Panc1 (cell line): ENCODE results near the gene BICRA. TPM values are rescaled to one million over a fixed set of nuclear protein-coding genes. Genes with fewer than 3 reads are reported as not detected.

Source experiments
- ATAC-seq: fragments of 200-7000 bp; cut with Tn5 transposase; 2 replicates; pipeline ENCODE4 v1.9.1; 2020; ENCODE audit warnings: mild to moderate bottlenecking, moderate library complexity
- BruUV-seq: library from RNA; stranded (reverse); fragments of 400-500 nt; replicated peaks from 2 replicates; lab custom pipeline; 2021; lab: Mats Ljungman, UMichigan
- CTCF ChIA-PET: fragments of 300-600 bp; sonication (Branson Sonifier 250); formaldehyde crosslinking; loops from one replicate; lab custom pipeline; 2022; ENCODE audit warnings: antibody characterized with exemption; lab: Charles Lee
- POLR2A ChIA-PET: fragments of 300-600 bp; sonication (Branson Sonifier 250); formaldehyde crosslinking; loops from one replicate; lab custom pipeline; 2022; ENCODE audit warnings: antibody characterized with exemption; lab: Charles Lee
- DNase-seq: peaks from one replicate; pipeline ENCODE4 v3.0.0-alpha.2; 2010; ENCODE audit warnings: low read depth, low spot score
- H3K27ac ChIP-seq: 2 replicates; pipeline ENCODE4 v1.5.1; 2011; ENCODE audit warnings: mild to moderate bottlenecking, low read length, inconsistent platforms
- H3K27me3 ChIP-seq: fragments of 200-500 bp; sonication (Bioruptor generic); 2 replicates; pipeline ENCODE4 v1.6.0; 2014; ENCODE audit warnings: low read length, inconsistent platforms; ENCODE audit not compliant: control insufficient read depth, insufficient read depth
- H3K36me3 ChIP-seq: fragments of 200-500 bp; sonication (Bioruptor generic); 2 replicates; pipeline ENCODE4 v1.5.1; 2014; ENCODE audit warnings: inconsistent platforms, mild to moderate bottlenecking, low read length, moderate library complexity; ENCODE audit not compliant: control insufficient read depth, insufficient read depth
- H3K4me1 ChIP-seq: 2 replicates; pipeline ENCODE4 v1.5.1; 2011; ENCODE audit warnings: inconsistent platforms, mild to moderate bottlenecking, low read length, moderate library complexity; ENCODE audit not compliant: control insufficient read depth, insufficient read depth
- H3K4me3 ChIP-seq, 2 experiments: 2 replicates each; pipeline ENCODE4 v1.5.1; 2011 to 2012; ENCODE audit warnings: low read depth in 2 of 2, low read length in 2 of 2, mild to moderate bottlenecking in 2 of 2, inconsistent platforms in 1 of 2, moderate library complexity in 1 of 2
- H3K9me3 ChIP-seq: fragments of 200-500 bp; sonication (Bioruptor generic); 2 replicates; pipeline ENCODE4 v1.5.1; 2014; ENCODE audit warnings: low read depth, mild to moderate bottlenecking, inconsistent platforms, low read length, moderate library complexity; ENCODE audit not compliant: control insufficient read depth, insufficient read depth
- POLR2AphosphoS5 ChIP-seq: IDR thresholded peaks from 2 replicates; pipeline ENCODE4 v1.6.1; 2012; ENCODE audit warnings: mild to moderate bottlenecking, low read depth, low read length, moderate library complexity
- SIN3A ChIP-seq: IDR thresholded peaks from 2 replicates; pipeline ENCODE4 v1.6.1; 2012; ENCODE audit warnings: low read depth, mild to moderate bottlenecking, low read length, moderate library complexity, borderline replicate concordance; ENCODE audit not compliant: insufficient read depth
- TCF7L2 ChIP-seq: IDR thresholded peaks from 2 replicates; pipeline ENCODE4 v1.6.1; 2011; ENCODE audit warnings: mild to moderate bottlenecking, low read depth, low read length, inconsistent platforms
- in situ Hi-C: cut with HindIII; loops from 2 replicates; pipeline ENCODE4 v1.10.0; 2016; ENCODE audit warnings: low sequenced_read_pairs, low pct_unique_long_range_greater_than_20kb
- intact Hi-C: fragments of 100-400 bp; cut with micrococcal nuclease; formaldehyde crosslinking; loops from one replicate; pipeline ENCODE4 v1.10.0; 2022; ENCODE audit not compliant: unreplicated experiment
- total RNA-seq: library from RNA; stranded (reverse); gene quantifications from one replicate; pipeline ENCODE4 v1.2.1, GENCODE V29; 2021; ENCODE audit not compliant: unreplicated experiment
- TF ChIP-seq, protein P1 (sequence below), 2 experiments: IDR thresholded peaks; 2 replicates each; pipeline ENCODE4 v1.6.1; 2011 to 2012; ENCODE audit warnings: low read depth in 2 of 2, control low read depth in 1 of 2, low read length in 1 of 2, mild to moderate bottlenecking in 1 of 2, moderate library complexity in 1 of 2; ENCODE audit not compliant: insufficient read depth in 1 of 2
- TF ChIP-seq, protein P2 (sequence below): fragments of 450-650 bp; IDR thresholded peaks from 2 replicates; pipeline ENCODE4 v1.5.1; 2017; ENCODE audit warnings: mild to moderate bottlenecking

Gene BICRA
- total RNA-seq, 1 experiment from 2014 or later, result 13.7 TPM

DNA sequence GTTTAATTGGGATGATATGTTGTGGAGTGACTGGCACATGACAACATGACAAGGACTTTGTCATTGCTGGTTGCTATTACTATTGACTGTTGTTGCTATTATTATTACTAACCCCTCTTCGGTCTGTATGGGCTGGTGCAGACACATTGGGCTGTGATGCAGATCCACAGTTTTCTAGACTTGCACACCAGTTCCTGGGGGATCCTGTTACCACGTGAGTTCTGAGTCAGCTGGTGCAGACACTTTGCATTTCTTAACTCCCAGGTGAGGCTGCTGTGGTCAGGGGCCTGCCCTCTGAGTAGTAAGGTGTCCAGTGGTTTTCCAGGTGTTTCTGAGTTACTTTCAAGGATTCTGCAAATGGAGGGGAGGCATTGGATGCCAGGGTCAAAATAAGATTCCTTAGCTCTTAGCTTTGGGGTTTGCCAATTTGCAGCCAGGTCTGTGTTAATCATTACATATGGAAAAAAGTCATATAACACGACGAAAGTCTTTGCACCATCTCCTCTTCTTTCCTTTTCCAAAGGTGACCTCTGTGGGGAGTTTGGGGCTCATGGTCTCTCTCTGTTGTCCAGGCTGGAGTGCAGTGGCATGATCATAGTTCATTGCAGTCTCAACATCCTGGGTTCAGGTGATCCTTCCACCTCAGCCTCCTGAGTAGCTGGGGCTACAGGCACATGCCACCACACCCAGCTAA lies 19.3 kb downstream of the BICRA start:
- ATAC-seq, result no peak
- in situ Hi-C loops (no loop called here), intact Hi-C loops (no loop called here)
- no peak for DNase-seq
- TF ChIP-seq TCF7L2, result no peak
- ChIA-PET CTCF (no interaction called here), POLR2A (no interaction called here)
- peaks cover 1% of the 10 kb centered on the region for H3K4me1 ChIP-seq
- H3K27me3 ChIP-seq, result no peaks in the 10 kb centered on the region
- no TSS peak for BruUV-seq
- no peak overlapping the region for H3K27ac ChIP-seq
- H3K36me3 ChIP-seq, result no peaks in the 10 kb centered on the region
- H3K9me3 ChIP-seq, result no peaks in the 10 kb centered on the region
- no peak overlapping the region for H3K4me3 ChIP-seq

DNA sequence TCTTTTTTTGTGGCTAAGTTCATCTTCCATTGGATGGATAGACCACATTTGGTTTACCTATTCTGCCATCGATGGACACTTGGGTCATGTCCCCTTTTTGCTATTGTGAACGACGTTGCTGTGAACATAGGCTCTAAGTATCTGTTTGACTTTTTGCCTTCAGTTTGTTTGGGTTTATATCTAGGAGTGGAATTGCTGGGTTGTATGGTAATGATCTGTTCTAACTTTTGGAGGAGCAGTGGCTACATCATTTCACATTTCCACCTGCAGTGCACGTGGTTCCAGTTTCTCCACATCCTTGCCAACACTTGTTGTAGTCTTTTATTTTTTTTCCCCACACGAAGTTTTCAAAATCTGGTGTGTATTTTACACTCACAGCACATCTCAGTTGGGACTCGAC lies 21.7 kb downstream of the BICRA start:
- in situ Hi-C loops, result no loop called here
- Histone ChIP-seq H3K27me3 (no peaks in the 10 kb centered on the region), H3K36me3 (no peaks in the 10 kb centered on the region), H3K4me1 (peaks cover 3% of the 10 kb centered on the region), H3K27ac (no peak overlapping the region), H3K9me3 (no peaks in the 10 kb centered on the region), H3K4me3 (no peak overlapping the region)
- DNase-seq (no peak), ATAC-seq (no peak)
- intact Hi-C loops, result no loop called here
- ChIA-PET CTCF (no interaction called here), POLR2A (no interaction called here)
- TF ChIP-seq, protein P1, sequence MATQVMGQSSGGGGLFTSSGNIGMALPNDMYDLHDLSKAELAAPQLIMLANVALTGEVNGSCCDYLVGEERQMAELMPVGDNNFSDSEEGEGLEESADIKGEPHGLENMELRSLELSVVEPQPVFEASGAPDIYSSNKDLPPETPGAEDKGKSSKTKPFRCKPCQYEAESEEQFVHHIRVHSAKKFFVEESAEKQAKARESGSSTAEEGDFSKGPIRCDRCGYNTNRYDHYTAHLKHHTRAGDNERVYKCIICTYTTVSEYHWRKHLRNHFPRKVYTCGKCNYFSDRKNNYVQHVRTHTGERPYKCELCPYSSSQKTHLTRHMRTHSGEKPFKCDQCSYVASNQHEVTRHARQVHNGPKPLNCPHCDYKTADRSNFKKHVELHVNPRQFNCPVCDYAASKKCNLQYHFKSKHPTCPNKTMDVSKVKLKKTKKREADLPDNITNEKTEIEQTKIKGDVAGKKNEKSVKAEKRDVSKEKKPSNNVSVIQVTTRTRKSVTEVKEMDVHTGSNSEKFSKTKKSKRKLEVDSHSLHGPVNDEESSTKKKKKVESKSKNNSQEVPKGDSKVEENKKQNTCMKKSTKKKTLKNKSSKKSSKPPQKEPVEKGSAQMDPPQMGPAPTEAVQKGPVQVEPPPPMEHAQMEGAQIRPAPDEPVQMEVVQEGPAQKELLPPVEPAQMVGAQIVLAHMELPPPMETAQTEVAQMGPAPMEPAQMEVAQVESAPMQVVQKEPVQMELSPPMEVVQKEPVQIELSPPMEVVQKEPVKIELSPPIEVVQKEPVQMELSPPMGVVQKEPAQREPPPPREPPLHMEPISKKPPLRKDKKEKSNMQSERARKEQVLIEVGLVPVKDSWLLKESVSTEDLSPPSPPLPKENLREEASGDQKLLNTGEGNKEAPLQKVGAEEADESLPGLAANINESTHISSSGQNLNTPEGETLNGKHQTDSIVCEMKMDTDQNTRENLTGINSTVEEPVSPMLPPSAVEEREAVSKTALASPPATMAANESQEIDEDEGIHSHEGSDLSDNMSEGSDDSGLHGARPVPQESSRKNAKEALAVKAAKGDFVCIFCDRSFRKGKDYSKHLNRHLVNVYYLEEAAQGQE (IDR thresholded peaks at IDR 0.05; ENCODE audit: insufficient read depth in 1 of 2, low read depth in 2 of 2, low read length in 1 of 2), result no peak
- no peak for TF ChIP-seq SIN3A
- no peak for TF ChIP-seq POLR2AphosphoS5
- TF ChIP-seq TCF7L2, result no peak
- TF ChIP-seq, protein P2, sequence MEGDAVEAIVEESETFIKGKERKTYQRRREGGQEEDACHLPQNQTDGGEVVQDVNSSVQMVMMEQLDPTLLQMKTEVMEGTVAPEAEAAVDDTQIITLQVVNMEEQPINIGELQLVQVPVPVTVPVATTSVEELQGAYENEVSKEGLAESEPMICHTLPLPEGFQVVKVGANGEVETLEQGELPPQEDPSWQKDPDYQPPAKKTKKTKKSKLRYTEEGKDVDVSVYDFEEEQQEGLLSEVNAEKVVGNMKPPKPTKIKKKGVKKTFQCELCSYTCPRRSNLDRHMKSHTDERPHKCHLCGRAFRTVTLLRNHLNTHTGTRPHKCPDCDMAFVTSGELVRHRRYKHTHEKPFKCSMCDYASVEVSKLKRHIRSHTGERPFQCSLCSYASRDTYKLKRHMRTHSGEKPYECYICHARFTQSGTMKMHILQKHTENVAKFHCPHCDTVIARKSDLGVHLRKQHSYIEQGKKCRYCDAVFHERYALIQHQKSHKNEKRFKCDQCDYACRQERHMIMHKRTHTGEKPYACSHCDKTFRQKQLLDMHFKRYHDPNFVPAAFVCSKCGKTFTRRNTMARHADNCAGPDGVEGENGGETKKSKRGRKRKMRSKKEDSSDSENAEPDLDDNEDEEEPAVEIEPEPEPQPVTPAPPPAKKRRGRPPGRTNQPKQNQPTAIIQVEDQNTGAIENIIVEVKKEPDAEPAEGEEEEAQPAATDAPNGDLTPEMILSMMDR, result no peak
- BruUV-seq, result no TSS peak

DNA sequence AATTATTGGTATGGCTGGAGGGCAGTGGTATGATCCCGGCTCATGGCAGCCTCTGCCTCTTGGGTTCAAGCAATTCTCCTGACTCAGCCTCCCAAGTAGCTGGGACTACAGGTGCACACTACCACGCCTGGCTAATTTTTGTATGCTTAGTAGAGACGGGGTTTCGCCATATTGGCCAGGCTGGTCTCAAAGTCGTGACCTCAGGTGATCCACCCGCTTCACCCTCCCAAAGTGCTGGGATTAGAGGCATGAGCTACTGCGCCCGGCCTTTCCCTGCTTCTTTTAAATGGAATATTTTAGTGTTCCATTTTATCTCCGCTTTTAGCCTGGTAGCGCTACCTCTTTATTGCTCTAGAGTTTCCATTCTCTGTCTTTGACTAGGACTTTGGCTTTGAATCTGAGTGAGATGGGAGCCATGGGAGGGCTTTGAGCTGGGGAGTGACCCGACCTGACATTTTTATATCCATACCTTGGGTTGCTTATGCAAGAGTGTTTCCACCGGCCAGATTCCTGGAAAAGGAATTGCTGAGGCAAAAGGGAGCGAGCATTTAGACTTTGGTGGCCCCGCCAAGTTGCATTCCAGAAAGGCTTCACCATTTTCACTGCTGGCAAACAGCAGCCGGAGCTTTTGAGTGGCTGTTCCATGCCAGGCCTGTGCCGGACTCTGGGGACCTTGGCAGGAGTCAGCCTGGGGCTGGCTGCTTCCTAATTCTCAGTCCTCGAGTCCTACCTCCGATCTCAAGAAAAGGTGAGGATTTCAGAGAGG lies 22.9 kb downstream of the BICRA start:
- ChIA-PET CTCF (no interaction called here), POLR2A (no interaction called here)
- no peaks in the 10 kb centered on the region for H3K36me3 ChIP-seq
- TF ChIP-seq TCF7L2 (no peak), SIN3A (no peak), POLR2AphosphoS5 (no peak)
- TF ChIP-seq, protein P2, result no peak
- TF ChIP-seq, protein P1 (IDR thresholded peaks at IDR 0.05; ENCODE audit: insufficient read depth in 1 of 2, low read depth in 2 of 2, low read length in 1 of 2), result no peak
- no peaks in the 10 kb centered on the region for H3K9me3 ChIP-seq
- peaks cover 3% of the 10 kb centered on the region for H3K4me1 ChIP-seq
- in situ Hi-C loops (no loop called here), intact Hi-C loops (no loop called here)
- ATAC-seq (no peak), DNase-seq (no peak)
- no peak overlapping the region for H3K27ac ChIP-seq
- no peak overlapping the region for H3K4me3 ChIP-seq
- H3K27me3 ChIP-seq, result no peaks in the 10 kb centered on the region
- no TSS peak for BruUV-seq
